GM19455 (cell line): Measurements from ENCODE around the gene IMP4.
A peak's percentile ranks its signal among the peaks of the same experiment; 100 is the strongest.

Experiments
- ATAC-seq: cut with Tn5 transposase; IDR thresholded peaks from one replicate; pipeline ENCODE4 v1.9.1; 2021; ENCODE audit not compliant: unreplicated experiment

IMP4 gene

DNA sequence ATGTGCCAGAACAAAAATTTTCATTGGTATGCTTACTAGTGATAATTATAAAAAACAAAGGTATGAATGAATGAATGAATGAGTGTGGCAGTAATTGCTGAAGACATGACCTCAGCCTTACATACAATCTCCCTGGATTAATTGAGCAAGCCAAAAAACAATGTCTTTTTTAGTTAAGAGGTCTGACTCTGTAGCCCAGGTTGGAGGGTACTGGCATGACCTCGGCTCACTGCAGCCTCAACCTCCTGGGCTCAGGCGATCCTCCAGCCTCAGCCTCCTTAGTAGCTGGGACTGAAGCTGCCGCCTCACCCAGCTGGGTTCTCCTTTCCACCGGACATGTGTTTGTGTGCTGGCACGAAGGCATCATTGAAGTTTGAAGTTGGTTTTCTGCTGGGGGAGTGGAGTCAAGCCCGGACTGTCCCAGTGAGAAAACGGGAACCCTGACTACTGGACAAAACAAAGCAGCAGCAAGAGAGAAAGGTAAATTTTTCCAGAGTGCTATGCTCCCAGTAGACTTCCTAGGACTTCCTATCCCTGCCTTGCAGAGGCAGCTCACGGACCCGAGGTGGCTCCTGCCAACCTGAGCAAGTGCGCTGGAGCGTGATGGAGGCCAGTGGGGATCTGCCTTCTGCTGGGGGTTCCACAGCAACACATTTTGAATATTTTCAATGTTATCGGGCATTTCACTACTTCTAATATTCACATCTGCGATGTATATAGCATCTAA, 6.4 kb upstream of the IMP4 start:
- ATAC-seq: no peak

GRCh38 chr2:130336877-130337734, 5.6 kb upstream of the IMP4 start:
- no peak for ATAC-seq

DNA sequence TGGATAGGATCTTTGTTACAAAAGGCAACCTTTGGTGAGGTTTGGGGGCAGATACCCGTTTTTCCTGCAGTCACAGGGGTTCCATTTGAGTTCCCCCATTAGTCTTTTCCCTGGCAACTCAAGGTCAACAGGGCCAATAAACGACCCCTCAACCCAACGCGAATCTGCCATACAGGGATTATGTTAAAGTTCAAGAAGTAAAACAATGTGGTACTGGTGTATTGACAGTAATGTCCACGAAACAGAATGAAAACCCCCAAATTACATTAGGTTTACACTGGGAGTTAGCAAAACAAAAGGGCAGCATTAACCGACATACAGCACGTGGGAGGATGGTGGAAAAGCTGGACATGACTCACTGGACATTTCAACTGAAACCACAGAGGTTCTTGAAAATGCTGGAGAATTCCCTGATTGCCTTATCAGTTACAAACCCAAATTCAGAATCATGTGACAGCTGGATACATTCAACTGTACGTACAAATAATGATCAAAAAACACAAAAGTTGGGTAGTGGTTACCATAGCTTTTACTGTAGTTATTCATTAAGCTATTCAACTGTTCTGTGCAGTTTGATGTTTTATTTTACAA, 4.9 kb upstream of the IMP4 start:
- ATAC-seq: no peak

GRCh38 chr2:130338793-130339345, 3.8 kb upstream of the IMP4 start:
- ATAC-seq: no peak

GRCh38 chr2:130339885-130340745, 2.6 kb upstream of the IMP4 start:
- ATAC-seq: no peak

- peak; percentile 8 for ATAC-seq
Measured at GRCh38 chr2:130341562-130342019, 1.1 kb upstream of the IMP4 start.

DNA sequence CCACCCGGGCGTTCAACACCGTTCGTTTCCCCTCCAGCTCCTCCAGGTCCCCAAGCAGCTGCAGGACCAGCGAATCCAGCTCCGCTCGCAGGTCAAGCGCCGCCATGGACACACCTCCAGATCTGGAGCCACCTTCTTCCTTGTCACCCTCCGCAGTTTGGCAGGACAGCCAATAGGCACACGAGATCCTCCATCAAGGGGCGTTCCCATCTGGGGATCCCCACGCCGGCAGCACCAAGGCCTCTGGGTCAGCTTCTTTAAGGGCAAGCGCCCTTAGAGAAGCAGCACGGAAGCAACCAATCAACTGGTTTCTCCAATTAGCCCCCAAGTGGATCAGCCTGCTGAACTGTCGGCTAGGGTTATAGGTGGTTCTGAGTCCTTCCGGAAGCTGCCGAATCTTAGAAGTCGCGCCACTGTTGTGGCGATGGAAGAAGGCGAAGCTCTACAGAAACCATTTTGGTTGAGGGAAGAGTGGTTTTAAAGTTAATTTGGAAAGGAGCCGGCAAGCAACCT, 621 bp upstream of the IMP4 start:
- ATAC-seq: peak; percentile 73

GRCh38 chr2:130344578-130344977, 1.9 kb downstream of the IMP4 start:
- no peak for ATAC-seq

GRCh38 chr2:130345091-130345490, 2.4 kb downstream of the IMP4 start:
- no peak for ATAC-seq

DNA sequence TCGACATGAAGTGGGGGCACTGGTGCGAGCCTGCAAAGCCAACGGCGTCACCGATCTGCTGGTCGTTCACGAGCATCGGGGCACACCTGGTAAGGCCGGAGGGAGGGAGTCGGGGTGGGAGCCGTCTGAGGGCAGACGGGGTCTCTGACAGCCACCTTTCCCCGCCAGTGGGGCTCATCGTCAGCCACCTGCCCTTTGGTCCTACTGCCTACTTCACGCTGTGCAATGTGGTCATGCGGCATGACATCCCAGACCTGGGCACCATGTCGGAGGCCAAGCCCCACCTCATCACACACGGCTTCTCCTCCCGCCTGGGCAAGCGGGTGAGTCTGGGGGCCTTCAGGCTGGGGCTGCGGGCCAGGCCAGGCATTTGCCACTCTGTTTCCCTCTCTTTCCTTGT, 2.9 kb downstream of the IMP4 start:
- ATAC-seq: no peak

- ATAC-seq: no peak
Measured at GRCh38 chr2:130346041-130346740, 3.5 kb downstream of the IMP4 start.

DNA sequence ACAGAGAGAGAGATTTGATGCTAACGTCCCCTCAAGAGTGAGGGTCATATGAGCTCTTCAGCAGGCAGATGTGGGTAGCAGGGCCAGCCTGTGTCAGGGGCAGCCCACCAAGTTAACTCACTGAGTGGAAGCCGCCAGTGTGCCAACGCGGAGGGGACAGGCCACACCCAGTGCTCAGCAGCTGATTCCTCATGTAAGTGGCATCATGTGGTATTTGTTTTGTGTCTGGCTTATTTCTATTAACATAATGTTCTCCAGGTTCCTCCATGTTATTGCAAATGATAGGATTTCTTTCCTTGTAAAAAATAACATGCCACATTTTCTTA, 4.0 kb downstream of the IMP4 start:
- no peak for ATAC-seq

DNA sequence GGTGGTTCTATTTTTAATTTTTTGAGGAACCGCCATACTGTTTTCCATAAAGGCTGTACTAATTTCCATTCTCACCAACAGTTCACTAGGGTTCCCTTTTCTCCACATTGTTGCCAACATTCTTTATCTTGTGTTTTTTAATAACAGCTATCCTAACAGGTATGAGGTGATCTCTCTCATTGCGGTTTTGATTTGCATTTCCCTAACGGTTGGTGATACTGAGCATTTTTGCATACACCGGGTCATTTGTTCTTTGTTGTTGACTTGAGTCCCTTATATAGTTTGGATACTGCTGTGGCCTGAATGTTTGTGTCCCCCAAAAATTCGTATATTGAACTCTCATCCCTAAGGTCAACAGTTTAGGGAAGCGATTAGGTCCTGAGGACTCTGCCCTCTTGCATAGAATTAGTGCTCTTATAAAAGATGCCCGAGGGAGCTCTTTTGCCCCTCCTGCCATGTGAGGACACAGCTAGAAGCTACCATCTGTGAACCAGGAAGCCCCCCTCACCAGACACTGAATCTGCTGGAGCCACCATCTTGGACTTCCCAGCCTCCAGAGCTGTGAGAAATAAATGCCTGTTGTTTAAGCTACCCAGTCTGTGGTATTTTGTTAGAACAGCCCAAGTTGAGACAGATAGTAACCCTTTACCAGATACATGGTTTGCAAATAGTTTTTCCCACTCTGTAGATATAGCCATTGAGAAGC, 4.7 kb downstream of the IMP4 start:
- ATAC-seq: no peak

DNA sequence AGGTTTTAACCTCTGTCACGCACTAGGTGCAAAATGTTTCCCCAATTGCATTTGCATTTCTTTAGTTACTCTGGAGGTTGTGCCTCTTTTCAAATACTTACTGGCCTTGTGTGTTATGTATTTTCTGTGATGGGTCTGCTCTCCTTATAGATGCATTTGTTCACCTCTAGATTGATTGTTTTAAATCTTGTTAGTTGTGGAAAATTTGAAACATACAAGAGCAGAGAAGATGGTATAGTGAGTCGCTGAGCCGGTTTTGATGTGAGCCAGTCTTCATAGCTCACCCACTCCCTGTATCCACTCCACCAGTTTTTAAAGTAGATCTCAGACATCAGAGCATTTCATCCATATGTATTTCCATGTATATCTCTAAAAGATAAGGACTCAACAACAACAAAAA, 6.5 kb downstream of the IMP4 start:
- ATAC-seq: no peak

GRCh38 chr2:130351711-130352110, 9.0 kb downstream of the IMP4 start:
- no peak for ATAC-seq

DNA sequence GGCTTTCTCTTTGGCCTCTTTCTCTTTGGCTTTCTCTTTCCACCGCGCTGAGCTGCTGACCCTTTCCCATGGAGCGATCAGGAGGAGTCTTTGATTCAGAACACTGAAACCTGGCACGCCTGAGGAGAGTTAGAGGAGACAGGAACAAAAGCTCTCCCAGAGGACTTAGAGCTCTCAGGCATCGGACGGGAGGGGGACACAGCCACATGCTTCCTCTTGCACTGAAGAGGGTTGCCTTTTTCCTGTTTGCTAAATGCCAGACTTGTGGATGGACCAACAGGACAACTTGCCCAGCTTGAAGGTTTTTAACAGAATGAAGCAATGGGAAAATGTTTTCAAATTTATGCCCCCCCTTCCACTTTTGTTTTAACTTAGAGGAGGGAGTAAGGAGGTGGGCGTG, 9.5 kb downstream of the IMP4 start:
- ATAC-seq: no peak

DNA sequence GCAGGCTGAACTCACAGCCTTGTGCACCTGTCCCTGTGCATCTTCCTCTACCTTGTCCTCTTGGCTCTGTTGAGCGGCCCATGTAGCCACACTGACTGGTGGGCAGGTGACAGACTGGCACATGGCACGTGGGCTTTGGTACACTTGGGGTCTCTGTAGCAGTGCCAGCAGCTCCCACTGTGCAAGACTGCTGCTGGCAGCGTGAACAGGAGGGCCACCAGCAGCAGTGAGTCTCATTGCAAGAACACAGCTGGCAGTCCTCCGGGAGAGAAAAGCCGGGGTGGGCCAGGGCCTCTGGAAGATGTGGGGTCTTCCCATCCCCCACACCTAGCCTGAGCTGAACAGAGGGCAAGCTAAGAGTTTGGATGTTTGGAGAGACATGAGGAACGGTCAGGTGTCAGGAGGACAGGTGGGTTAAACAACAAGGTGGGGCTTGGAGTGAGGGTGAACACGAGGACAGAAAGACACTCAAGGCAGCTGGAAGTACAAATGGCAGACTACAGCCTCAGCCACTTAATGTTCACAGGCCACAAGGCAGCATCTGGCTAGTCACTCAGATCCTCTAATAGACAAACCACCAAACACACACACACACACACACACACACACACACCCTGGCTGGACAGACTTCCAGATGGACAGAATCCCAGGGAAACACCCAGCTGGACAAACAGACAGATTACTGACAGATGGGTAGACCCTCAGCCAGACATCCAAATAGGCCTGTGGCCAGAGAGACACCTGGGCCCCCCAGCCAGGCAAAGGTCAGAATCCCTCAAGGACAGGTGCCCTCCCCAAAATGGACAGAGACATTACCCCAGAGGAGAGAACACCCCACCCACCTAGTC, 10.8 kb downstream of the IMP4 start:
- ATAC-seq: no peak

- ATAC-seq: no peak
Measured at GRCh38 chr2:130354139-130354428, 11.4 kb downstream of the IMP4 start.

DNA sequence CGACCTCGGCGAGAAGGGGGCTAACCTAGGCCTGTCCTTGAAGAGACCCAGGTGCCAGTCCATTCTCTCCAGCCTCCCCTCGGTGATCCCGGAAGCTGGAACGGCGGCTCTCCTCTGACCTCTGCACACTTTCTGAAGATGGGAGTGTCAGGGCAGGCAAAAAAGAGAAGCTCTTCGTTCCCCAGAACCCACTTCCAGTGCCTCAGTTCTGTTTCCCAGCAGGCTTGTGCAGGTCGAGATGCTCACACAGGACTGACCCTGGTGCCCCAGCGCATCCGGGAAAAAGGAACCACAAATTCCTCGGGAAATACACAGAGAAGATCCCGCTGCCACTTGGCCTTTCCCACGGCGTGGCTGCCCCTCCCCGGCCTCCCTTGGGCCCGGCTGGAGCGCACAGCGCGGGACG, 12.5 kb downstream of the IMP4 start:
- no peak for ATAC-seq
